Kidney (tissue), 14 donors: ENCODE measurements around the gene ARHGAP23. TPM values are rescaled to one million over a fixed set of nuclear protein-coding genes. Genes with fewer than 3 reads are reported as not detected.

Experiments
- DNase-seq, 5 donors: peaks; one replicate each; pipeline ENCODE4 v3.0.0-alpha.2; 2013 to 2020
- FAIRE-seq: peaks from 2 replicates; lab custom pipeline; 2012; peaks lifted over from hg19 to GRCh38; lab: Jason Lieb, UNC
- H3K27ac ChIP-seq, 2 donors: one replicate each; pipeline ENCODE4 v1.7.0; 2013; ENCODE audit warnings: low read depth in 2 of 2, low read length in 2 of 2, inconsistent platforms in 1 of 2
- H3K27me3 ChIP-seq: one replicate; pipeline ENCODE4 v1.7.1; 2013; ENCODE audit warnings: low read length, inconsistent platforms; ENCODE audit not compliant: control insufficient read depth, insufficient read depth
- H3K36me3 ChIP-seq, 3 donors: one replicate each; pipeline versions ENCODE4 v1.7.0 to v1.7.1; 2013; ENCODE audit warnings: low read length in 3 of 3, control low read depth in 1 of 3, inconsistent platforms in 1 of 3; ENCODE audit not compliant: insufficient read depth in 3 of 3, control insufficient read depth in 2 of 3
- H3K4me1 ChIP-seq, 3 donors: one replicate each; pipeline versions ENCODE4 v1.7.0 to v1.7.1; 2013; ENCODE audit warnings: low read length in 3 of 3, inconsistent platforms in 1 of 3, low read depth in 1 of 3; ENCODE audit not compliant: control insufficient read depth in 2 of 3, insufficient read depth in 2 of 3
- H3K4me3 ChIP-seq, 3 donors: one replicate each; pipeline versions ENCODE4 v1.7.0 to v1.8.1; 2013; ENCODE audit warnings: low read length in 3 of 3, control low read depth in 1 of 3, inconsistent platforms in 1 of 3
- H3K9ac ChIP-seq, 3 donors: one replicate each; pipeline versions ENCODE4 v1.7.0 to v1.7.1; 2013; ENCODE audit warnings: low read length in 3 of 3, control low read depth in 1 of 3, inconsistent platforms in 1 of 3
- H3K9me3 ChIP-seq, 3 donors: one replicate each; pipeline versions ENCODE4 v1.7.0 to v1.7.1; 2013; ENCODE audit warnings: low read length in 3 of 3, control low read depth in 1 of 3, inconsistent platforms in 1 of 3; ENCODE audit not compliant: control insufficient read depth in 2 of 3, insufficient read depth in 1 of 3
- intact Hi-C: fragments of 100-400 bp; cut with DNase I; formaldehyde crosslinking; loops from one replicate; pipeline ENCODE4 v1.11.1; 2022
- polyA plus RNA-seq: library from polyadenylated mRNA; stranded (reverse); fragments of 350-450 nt; fragmentation: Illumina TruSeq; extraction: RNeasy Lipid Tissue Mini Kit (QIAGEN cat#74804); gene quantifications from one replicate; pipeline ENCODE4 v1.2.3, GENCODE V29; 2014; ENCODE audit warnings: low read depth, low replicate concordance; ENCODE audit not compliant: insufficient read depth
- total RNA-seq: library from RNA; stranded (reverse); fragmentation: NEBNext Ultra II Directional; extraction: Animal tissue kit (Norgen Biotek cat#: 25700); gene quantifications from one replicate; pipeline ENCODE4 v1.2.1, GENCODE V29; 2021
- TF ChIP-seq, protein P1 (sequence below): IDR thresholded peaks from 3 replicates; pipeline ENCODE4 v1.5.1; 2012; ENCODE audit warnings: mild to moderate bottlenecking, moderate library complexity, borderline replicate concordance; ENCODE audit not compliant: insufficient read depth; ENCODE audit errors: extremely low read depth
- donor health status: control.
- donor health status: control.
- donor health status: control.
- donor health status: control.
- donor health status: control.
- donor health status: DM: yes; HTN: yes; CAD: no.
- donor health status: Normal renal cell carcinoma (clear cell type).

The ARHGAP23 gene
- total and polyA plus RNA-seq, 2 donors from 2014 or later, result 7.6 to 53.8 TPM

DNA sequence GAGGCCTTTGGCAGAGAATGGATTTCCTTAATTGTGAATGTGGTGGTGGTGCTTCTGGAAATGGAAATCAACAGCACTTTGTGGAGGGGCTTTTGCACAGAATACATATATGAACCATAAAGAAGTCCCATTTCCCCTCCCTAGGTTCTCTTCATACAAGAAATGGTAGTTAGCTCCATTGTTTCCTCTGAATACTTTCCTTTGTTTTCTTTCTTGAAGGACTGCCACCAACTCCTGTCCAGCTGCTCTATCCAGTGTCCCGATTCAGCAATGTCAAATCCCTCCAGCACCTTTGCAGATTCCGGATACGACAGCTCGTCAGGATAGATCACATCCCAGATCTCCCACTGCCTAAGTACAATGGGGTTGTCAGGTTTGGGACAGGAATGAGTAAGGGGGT lies 33.2 kb upstream of the ARHGAP23 start:
- no peak for FAIRE-seq
- Histone ChIP-seq H3K36me3 (peaks cover 2 to 40% (median 28%) of the 10 kb centered on the region in 3 donors), H3K27ac (no peak overlapping the region), H3K4me1 (no peaks in the 10 kb centered on the region), H3K9me3 (no peaks in the 10 kb centered on the region), H3K9ac (no peak overlapping the region), H3K4me3 (no peak overlapping the region), H3K27me3 (no peaks in the 10 kb centered on the region)
- no peak for DNase-seq
- TF ChIP-seq, protein P1, sequence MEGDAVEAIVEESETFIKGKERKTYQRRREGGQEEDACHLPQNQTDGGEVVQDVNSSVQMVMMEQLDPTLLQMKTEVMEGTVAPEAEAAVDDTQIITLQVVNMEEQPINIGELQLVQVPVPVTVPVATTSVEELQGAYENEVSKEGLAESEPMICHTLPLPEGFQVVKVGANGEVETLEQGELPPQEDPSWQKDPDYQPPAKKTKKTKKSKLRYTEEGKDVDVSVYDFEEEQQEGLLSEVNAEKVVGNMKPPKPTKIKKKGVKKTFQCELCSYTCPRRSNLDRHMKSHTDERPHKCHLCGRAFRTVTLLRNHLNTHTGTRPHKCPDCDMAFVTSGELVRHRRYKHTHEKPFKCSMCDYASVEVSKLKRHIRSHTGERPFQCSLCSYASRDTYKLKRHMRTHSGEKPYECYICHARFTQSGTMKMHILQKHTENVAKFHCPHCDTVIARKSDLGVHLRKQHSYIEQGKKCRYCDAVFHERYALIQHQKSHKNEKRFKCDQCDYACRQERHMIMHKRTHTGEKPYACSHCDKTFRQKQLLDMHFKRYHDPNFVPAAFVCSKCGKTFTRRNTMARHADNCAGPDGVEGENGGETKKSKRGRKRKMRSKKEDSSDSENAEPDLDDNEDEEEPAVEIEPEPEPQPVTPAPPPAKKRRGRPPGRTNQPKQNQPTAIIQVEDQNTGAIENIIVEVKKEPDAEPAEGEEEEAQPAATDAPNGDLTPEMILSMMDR, result no peak
- intact Hi-C loops, result no loop called here

DNA sequence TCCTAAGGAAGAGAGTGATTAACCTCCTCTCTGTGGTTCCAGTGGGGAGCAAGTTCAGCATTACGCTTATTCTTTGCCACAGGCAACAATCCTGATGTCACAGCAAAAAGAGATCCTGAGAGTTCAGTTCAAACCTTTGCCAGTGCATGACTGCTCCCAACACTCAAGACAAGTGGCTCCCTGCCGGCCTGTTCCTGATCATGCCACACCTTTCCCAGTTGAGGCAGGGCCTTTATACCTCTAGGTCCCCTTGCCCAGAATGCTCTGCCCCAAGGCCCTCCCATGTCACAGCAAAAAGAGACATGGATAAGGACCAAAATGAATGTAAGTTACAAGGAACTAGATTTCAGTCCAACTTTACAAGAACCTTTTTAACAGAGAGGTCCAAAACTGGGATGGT lies 31.0 kb upstream of the ARHGAP23 start:
- Histone ChIP-seq H3K27ac (no peak overlapping the region), H3K36me3 (peaks cover 2 to 58% (median 37%) of the 10 kb centered on the region in 3 donors), H3K4me1 (no peaks in the 10 kb centered on the region), H3K9ac (no peak overlapping the region), H3K9me3 (no peaks in the 10 kb centered on the region), H3K4me3 (no peak overlapping the region), H3K27me3 (no peaks in the 10 kb centered on the region)
- intact Hi-C loops, result no loop called here
- FAIRE-seq, result no peak
- DNase-seq, result no peak
- TF ChIP-seq, protein P1, result no peak

DNA sequence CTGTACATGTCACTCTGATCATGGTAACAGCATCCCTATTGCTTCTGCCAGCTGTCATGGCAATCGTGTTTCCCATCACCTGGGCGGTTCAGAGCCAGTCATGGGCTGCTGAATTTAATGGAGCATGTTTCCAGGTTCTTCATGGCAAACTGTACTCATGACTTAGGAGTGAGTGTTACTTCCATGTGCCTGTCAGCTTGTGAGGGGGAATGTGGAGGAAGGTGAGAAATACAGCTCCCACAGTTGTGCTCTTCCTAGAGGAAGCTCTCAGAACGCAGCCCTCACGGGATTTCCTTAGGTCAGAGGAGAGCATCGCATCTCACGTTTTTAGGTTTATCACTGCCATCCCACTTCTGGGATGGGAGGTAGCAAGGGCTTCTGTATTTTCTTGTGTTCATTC lies 28.0 kb upstream of the ARHGAP23 start:
- DNase-seq, result no peak
- intact Hi-C loops, result no loop called here
- no peak for FAIRE-seq

More for the DNA sequence above, 28.0 kb upstream of the ARHGAP23 start:
- H3K36me3 ChIP-seq, result peaks cover 2 to 56% (median 33%) of the 10 kb centered on the region in 3 donors
- H3K27me3 ChIP-seq, result no peaks in the 10 kb centered on the region
- TF ChIP-seq, protein P1, result no peak
- no peaks in the 10 kb centered on the region for H3K9me3 ChIP-seq
- no peak overlapping the region for H3K9ac ChIP-seq
- no peak overlapping the region for H3K27ac ChIP-seq
- H3K4me3 ChIP-seq, result no peak overlapping the region
- no peaks in the 10 kb centered on the region for H3K4me1 ChIP-seq
